ENCODE data around the gene CFAP70. TPM values are rescaled to one million over a fixed set of nuclear protein-coding genes. Genes with fewer than 3 reads are reported as not detected.

Gene CFAP70
- total RNA-seq, 1 experiment from 2014 or later = 0.24 TPM

- TF ChIP-seq CTCF (conservative IDR thresholded peaks at IDR 0.05) = no peak
- Histone ChIP-seq H3K56ac (ENCODE audit: insufficient read length, low read depth, low read length) (no peak overlapping the region), H3K27me3 (ENCODE audit: insufficient read depth, low read length) (no peaks in the 10 kb centered on the region), H3K18ac (ENCODE audit: insufficient read length, low read depth, low read length) (no peak overlapping the region), H4K8ac (replicated peaks; ENCODE audit: insufficient read length, low read depth, low read length) (no peak overlapping the region), H3K4me2 (ENCODE audit: insufficient read depth, insufficient read length, low read length) (no peak overlapping the region), H3K23ac (ENCODE audit: insufficient read length, low read depth, low read length) (no peak overlapping the region), H2AK5ac (ENCODE audit: insufficient read length, low read length) (no peak overlapping the region), H4K91ac (ENCODE audit: insufficient read length, low read depth, low read length) (no peak overlapping the region), H3K23me2 (ENCODE audit: insufficient read length, low read depth, low read length, poor library complexity, severe bottlenecking) (no peaks in the 10 kb centered on the region), H2BK120ac (ENCODE audit: low read depth, low read length, poor library complexity, severe bottlenecking) (no peak overlapping the region), H3T11ph (ENCODE audit: low read length) (no peak overlapping the region), H3K79me1 (ENCODE audit: insufficient read depth, low read depth, low read length, poor library complexity, severe bottlenecking) (peaks cover 11% of the 10 kb centered on the region), H2BK12ac (ENCODE audit: insufficient read length, low read depth, low read length) (no peak overlapping the region), H4K20me1 (ENCODE audit: control insufficient read depth, insufficient read depth, insufficient read length) (no peaks in the 10 kb centered on the region), H3K9me3 (ENCODE audit: control insufficient read depth, low read depth, low read length) (no peaks in the 10 kb centered on the region), H3K14ac (ENCODE audit: insufficient read depth, low read length) (no peak overlapping the region), H3K4ac (ENCODE audit: low read depth, low read length) (no peak overlapping the region), H4K5ac (ENCODE audit: insufficient read length, low read depth, low read length) (no peak overlapping the region), H3K9ac (ENCODE audit: extremely low read depth, insufficient read length, low read length) (no peak overlapping the region), H3K27ac (ENCODE audit: insufficient read length, low read depth, low read length) (no peak overlapping the region), H3K4me1 (ENCODE audit: insufficient read depth, low read length) (no peaks in the 10 kb centered on the region), H2BK15ac (ENCODE audit: low read depth, low read length) (no peak overlapping the region), H3K79me2 (ENCODE audit: insufficient read depth, low read length) (peaks cover 9% of the 10 kb centered on the region; the same call in 1 of the 2 replicates), H2AFZ (ENCODE audit: low read length) (no peak overlapping the region), H2BK20ac (ENCODE audit: low read depth, low read length, poor library complexity, severe bottlenecking) (no peak overlapping the region), H2BK5ac (ENCODE audit: insufficient read length, low read length) (no peak overlapping the region)
- Mint-ChIP-seq H3K27ac (no peak overlapping the region), H3K36me3 (ENCODE audit: insufficient read depth in 1 of 3, low read depth in 3 of 3) (peaks cover 0 to 6% (median 3%) of the 10 kb centered on the region in 3 experiments; a peak in 4 of 7 replicates), H3K27me3 (ENCODE audit: low read depth) (no peaks in the 10 kb centered on the region), H3K9me3 (peaks cover 0 to 3% of the 10 kb centered on the region in 2 experiments; a peak in 1 of 5 replicates), H3K4me3 (no peak overlapping the region), H3K4me1 (peaks cover 2 to 9% of the 10 kb centered on the region in 2 experiments; a peak in 3 of 4 replicates)
- WGBS (ENCODE audit: extremely low coverage, insufficient read length, low lambda C conversion rate) = no CpG with 5 or more reads among the region's 9 CpGs
- no peak for DNase-seq
These were observed 46.0 kb upstream of the CFAP70 start for GRCh38 chr10:73404690-73405089.

Measured in H9 (cell line).